Measurements from ENCODE around the gene INO80.

DNA sequence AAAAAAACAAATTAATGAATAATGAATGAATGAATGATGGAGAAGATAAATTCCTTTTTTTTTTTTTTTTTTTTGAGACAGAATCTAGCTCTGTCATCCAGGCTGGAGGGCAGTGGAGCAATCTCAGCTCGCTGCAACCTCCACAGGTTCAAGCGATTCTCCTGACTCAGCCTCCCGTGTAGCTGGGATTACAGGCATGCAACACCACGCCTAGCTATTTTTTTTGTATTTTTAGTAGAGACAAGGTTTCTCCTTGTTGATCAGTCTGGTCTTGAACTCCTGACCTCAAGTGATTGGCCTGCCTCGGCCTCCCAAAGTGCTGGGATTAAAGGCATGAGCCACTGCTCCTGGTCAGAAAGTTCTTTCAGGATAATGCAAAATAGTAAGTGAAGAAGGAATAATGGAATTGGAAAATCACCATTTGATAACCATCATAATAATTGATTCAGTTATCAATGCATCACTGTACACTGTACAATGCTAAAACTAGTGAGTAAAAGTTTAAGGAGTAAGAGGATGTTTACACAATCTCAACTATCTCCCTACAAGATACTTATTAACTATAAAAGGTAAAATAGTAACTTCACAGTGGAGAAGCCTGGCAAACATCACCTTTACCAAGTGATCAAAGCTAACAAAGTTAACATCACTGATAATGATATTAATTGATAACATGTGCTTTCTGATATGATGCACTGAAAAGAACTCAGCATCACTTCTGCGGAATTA, 12.3 kb upstream of the INO80 start:
- no peak for TF ChIP-seq CTCF (conservative IDR thresholded peaks at IDR 0.05; ENCODE audit: low read depth, low read length)
- TF ChIP-seq EZH2 (IDR thresholded peaks at IDR 0.05; ENCODE audit: borderline replicate concordance, low read depth, low read length, poor library complexity, severe bottlenecking), result no peak

All from A673 (cell line).